Breast epithelium (tissue), 4 donors: ENCODE results near the gene PMP22. TPM values are rescaled to one million over a fixed set of nuclear protein-coding genes. Genes with fewer than 3 reads are reported as not detected.
"Not testable (repeated sequence)": the region's sequence is repeated elsewhere in the genome, so short reads cannot be mapped to it uniquely, and the experiment has no call there.

Experiments
- DNase-seq, 2 donors: peaks; one replicate each; pipeline ENCODE4 v3.0.0-alpha.2; 2019; ENCODE audit warnings: low spot score in 2 of 2
- H3K27ac ChIP-seq, 2 donors: fragments of 200-600 bp; sonication (generic) in 1 of 2; one replicate each; pipeline ENCODE4 v1.5.1; 2016 to 2019; ENCODE audit warnings: mild to moderate bottlenecking in 1 of 2
- H3K27me3 ChIP-seq, 2 donors: fragments of 200-600 bp; sonication (generic) in 1 of 2; one replicate each; pipeline versions ENCODE4 v1.5.1 to v1.6.0; 2017 to 2019; ENCODE audit warnings: control low read depth in 1 of 2, mild to moderate bottlenecking in 1 of 2
- H3K36me3 ChIP-seq: fragments of 200-600 bp; one replicate; pipeline ENCODE4 v1.5.1; 2019
- H3K4me1 ChIP-seq, 2 donors: fragments of 200-600 bp; sonication (generic); one replicate each; pipeline ENCODE4 v1.5.1; 2016 to 2019; ENCODE audit warnings: control low read depth in 1 of 2
- H3K4me3 ChIP-seq, 3 donors: fragments of 200-600 bp; sonication (generic); 1 replicate in 2 of 3; 2 replicates in 1 of 3; pipeline ENCODE4 v1.5.1; 2016 to 2019; ENCODE audit warnings: mild to moderate bottlenecking in 3 of 3, moderate library complexity in 2 of 3
- H3K9me3 ChIP-seq, 2 donors: fragments of 200-600 bp; sonication (generic) in 1 of 2; one replicate each; pipeline ENCODE4 v1.5.1; 2016 to 2019; ENCODE audit warnings: control low read depth in 1 of 2
- POLR2A ChIP-seq: fragments of 450-650 bp; IDR thresholded peaks from one replicate; pipeline ENCODE4 v1.6.1; 2016; ENCODE audit warnings: antibody characterized with exemption, mild to moderate bottlenecking, moderate library complexity
- POLR2AphosphoS5 ChIP-seq, 3 donors: sonication (generic); formaldehyde crosslinking; IDR thresholded peaks; one replicate each; pipeline ENCODE4 v1.6.1; 2017; ENCODE audit warnings: antibody characterized with exemption in 3 of 3
- intact Hi-C: fragments of 100-400 bp; cut with DNase I; formaldehyde crosslinking; loops from one replicate; pipeline ENCODE4 v1.15.1; 2023; ENCODE audit warnings: low total_unique reads
- total RNA-seq, 3 donors: library from RNA; depleted of rRNA; stranded (reverse); fragments of >200 nt; gene quantifications; one replicate each; pipeline ENCODE4 v1.1.0, GENCODE V29; 2016
- TF ChIP-seq, protein P1 (sequence below), 3 donors: fragments of 450-650 bp; IDR thresholded peaks; one replicate each; pipeline ENCODE4 v1.5.1; 2016 to 2017; ENCODE audit warnings: antibody characterized with exemption in 3 of 3, mild to moderate bottlenecking in 3 of 3, moderate library complexity in 3 of 3

Gene PMP22
- total RNA-seq, 3 donors from 2014 or later, result 114 to 478 (median 152) TPM

GRCh38 chr17:15220785-15221184, 44.3 kb downstream of the PMP22 start:
- H3K4me1 ChIP-seq, result no peaks in the 10 kb centered on the region
- DNase-seq, result no peak
- H3K36me3 ChIP-seq, result no peaks in the 10 kb centered on the region
- no peaks in the 10 kb centered on the region for H3K27me3 ChIP-seq
- H3K4me3 ChIP-seq, result no peak overlapping the region
- TF ChIP-seq POLR2AphosphoS5 (IDR thresholded peaks at IDR 0.05) (no peak), POLR2A (no peak)
- TF ChIP-seq, protein P1, sequence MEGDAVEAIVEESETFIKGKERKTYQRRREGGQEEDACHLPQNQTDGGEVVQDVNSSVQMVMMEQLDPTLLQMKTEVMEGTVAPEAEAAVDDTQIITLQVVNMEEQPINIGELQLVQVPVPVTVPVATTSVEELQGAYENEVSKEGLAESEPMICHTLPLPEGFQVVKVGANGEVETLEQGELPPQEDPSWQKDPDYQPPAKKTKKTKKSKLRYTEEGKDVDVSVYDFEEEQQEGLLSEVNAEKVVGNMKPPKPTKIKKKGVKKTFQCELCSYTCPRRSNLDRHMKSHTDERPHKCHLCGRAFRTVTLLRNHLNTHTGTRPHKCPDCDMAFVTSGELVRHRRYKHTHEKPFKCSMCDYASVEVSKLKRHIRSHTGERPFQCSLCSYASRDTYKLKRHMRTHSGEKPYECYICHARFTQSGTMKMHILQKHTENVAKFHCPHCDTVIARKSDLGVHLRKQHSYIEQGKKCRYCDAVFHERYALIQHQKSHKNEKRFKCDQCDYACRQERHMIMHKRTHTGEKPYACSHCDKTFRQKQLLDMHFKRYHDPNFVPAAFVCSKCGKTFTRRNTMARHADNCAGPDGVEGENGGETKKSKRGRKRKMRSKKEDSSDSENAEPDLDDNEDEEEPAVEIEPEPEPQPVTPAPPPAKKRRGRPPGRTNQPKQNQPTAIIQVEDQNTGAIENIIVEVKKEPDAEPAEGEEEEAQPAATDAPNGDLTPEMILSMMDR (IDR thresholded peaks at IDR 0.05), result no peak
- H3K9me3 ChIP-seq, result no peaks in the 10 kb centered on the region
- H3K27ac ChIP-seq, result peak overlapping the region in 1 of 2 donors; percentile 19
- intact Hi-C loops, result loop anchor here (5.0 kb wide), 1 partner anchor 348 kb away; no protein-coding TSS in a partner anchor

DNA sequence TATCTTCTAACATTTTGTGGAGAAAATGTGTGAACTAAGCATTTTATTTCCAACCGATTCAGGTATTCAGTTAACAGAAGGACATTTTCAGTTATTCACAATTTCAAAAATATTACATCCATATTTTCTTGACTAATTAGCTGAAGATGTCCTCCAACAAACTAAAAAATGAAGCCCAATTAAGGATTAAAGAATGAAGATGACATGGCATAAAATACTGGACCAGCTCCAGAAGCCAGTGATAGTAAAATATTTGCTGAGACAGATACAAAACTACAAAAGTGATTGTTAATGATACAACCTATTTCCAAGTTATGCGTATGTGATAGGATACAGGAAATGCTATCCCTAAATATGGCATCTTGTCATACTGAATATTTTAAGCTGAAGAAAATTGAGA, 48.6 kb downstream of the PMP22 start:
- H3K4me1 ChIP-seq, result no peaks in the 10 kb centered on the region
- H3K4me3 ChIP-seq, result no peak overlapping the region
- H3K27me3 ChIP-seq, result no peaks in the 10 kb centered on the region
- DNase-seq, result no peak
- no peaks in the 10 kb centered on the region for H3K9me3 ChIP-seq
- intact Hi-C loops, result no loop called here
- H3K36me3 ChIP-seq, result no peaks in the 10 kb centered on the region
- TF ChIP-seq POLR2AphosphoS5 (IDR thresholded peaks at IDR 0.05), result no peak
- no peak for TF ChIP-seq POLR2A
- TF ChIP-seq, protein P1 (IDR thresholded peaks at IDR 0.05), result no peak
- H3K27ac ChIP-seq, result no peak overlapping the region

DNA sequence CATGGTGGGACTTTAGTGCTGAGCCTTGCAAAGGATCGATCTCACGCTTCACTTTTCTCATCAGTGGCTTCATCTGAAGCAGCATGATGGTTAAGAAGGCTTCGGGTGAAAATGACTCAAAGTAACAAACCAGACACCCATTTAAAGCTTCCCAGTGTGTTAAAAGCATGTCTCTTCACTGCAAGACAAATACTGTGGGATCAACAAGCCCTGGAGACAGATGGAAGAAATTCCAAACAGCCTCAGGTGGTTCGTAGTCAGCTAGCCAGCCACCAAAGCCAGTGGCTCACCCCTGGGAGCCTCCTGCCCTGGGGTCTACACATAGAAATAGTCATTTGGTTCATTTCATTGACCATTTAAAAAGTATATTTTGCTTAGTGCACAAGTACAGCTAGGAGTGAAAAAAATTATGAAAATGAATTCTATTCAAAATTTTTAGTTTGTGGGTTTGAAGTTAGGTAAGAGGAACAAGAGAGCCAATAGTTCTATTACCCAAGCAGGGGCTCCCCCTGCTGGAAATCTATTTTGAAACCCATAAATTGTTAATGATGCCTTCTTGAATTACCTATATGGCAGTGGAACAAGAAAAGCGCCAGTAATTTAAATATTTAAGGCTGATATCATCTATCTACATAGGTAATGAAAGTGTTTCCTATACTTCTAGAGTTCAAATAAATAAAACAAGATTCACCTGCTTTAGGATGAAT, 51.6 kb downstream of the PMP22 start:
- Histone ChIP-seq H3K4me1 (no peaks in the 10 kb centered on the region), H3K36me3 (no peaks in the 10 kb centered on the region), H3K9me3 (no peaks in the 10 kb centered on the region), H3K4me3 (no peak overlapping the region), H3K27ac (no peak overlapping the region), H3K27me3 (no peaks in the 10 kb centered on the region)
- no peak for TF ChIP-seq POLR2A
- TF ChIP-seq, protein P1 (IDR thresholded peaks at IDR 0.05), result no peak
- TF ChIP-seq POLR2AphosphoS5 (IDR thresholded peaks at IDR 0.05), result no peak
- intact Hi-C loops, result no loop called here
- DNase-seq, result no peak

DNA sequence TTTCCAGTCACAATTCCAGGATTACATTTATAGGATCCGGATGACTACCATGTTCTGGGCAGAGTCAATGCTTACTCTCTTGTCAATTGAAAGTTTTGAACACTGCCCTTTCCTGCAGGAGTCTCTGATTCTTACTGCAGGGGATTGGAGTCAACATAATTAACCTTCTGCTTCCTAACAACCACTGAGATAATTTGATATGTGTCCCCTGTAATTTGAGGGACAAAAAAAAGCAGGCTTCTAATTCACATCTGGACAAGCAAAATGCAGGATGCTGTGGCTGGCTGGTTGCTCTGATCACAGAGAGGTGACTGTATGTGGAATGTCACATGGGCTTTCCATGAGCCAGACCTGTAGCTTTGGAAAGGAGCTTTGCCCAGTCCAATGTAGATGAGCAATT, 54.9 kb downstream of the PMP22 start:
- no peak for DNase-seq
- intact Hi-C loops, result no loop called here
- Histone ChIP-seq H3K4me3 (no peak overlapping the region), H3K27ac (no peak overlapping the region), H3K36me3 (no peaks in the 10 kb centered on the region), H3K9me3 (no peaks in the 10 kb centered on the region), H3K4me1 (no peaks in the 10 kb centered on the region), H3K27me3 (no peaks in the 10 kb centered on the region)
- TF ChIP-seq POLR2AphosphoS5 (IDR thresholded peaks at IDR 0.05), result no peak
- TF ChIP-seq, protein P1 (IDR thresholded peaks at IDR 0.05), result no peak
- no peak for TF ChIP-seq POLR2A

GRCh38 chr17:15203062-15203461, 62.1 kb downstream of the PMP22 start:
- intact Hi-C loops, H3K4me3 ChIP-seq, H3K27ac ChIP-seq, DNase-seq, H3K4me1 ChIP-seq, H3K27me3 ChIP-seq, H3K36me3 ChIP-seq: not testable (repeated sequence)
- peaks cover 15 to 29% of the 10 kb centered on the region in 2 donors for H3K9me3 ChIP-seq

GRCh38 chr17:15200574-15200973, 64.6 kb downstream of the PMP22 start:
- H3K9me3 ChIP-seq, result peaks cover 15 to 31% of the 10 kb centered on the region in 2 donors
- H3K4me1 ChIP-seq, H3K36me3 ChIP-seq, H3K27me3 ChIP-seq, H3K4me3 ChIP-seq, H3K27ac ChIP-seq, DNase-seq, intact Hi-C loops: not testable (repeated sequence)
